Measurements from ENCODE around the gene FUT1.

The FUT1 gene

DNA sequence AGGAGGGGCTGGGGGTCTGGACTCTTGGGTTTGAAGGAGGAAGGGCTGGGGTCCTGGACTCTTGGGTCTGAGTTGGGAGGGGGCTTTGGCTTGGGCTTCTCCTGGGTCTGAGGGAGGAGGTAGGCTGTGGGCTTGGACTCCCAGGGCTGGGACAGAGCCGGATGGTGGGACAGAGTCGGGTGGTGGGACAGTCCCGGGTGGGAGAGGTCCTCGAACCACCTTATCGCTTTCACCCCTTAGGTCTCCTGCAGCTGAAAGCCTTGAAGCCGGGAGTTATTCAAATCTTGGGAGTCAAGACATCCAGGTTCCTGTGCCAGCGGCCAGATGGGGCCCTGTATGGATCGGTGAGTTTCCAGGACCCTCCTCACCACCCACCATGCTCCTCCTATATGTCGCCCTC, 4.2 kb upstream of the FUT1 start:
- Histone ChIP-seq H3K4me3 (no peak overlapping the region), H3K36me3 (no peaks in the 10 kb centered on the region), H3K9ac (no peak overlapping the region), H3K27ac (no peak overlapping the region), H3K4me2 (no peak overlapping the region), H3K4me1 (peaks cover 35 to 58% (median 48%) of the 10 kb centered on the region in 10 experiments), H4K20me1 (no peaks in the 10 kb centered on the region), H3K27me3 (peaks cover 0 to 27% (median 23%) of the 10 kb centered on the region in 11 experiments; a peak in 19 of 22 replicates), H3K9me3 (replicated peaks in 1 of 11) (no peaks in the 10 kb centered on the region)
- TF ChIP-seq Cebpa-rat (IDR thresholded peaks at IDR 0.05): no peak

DNA sequence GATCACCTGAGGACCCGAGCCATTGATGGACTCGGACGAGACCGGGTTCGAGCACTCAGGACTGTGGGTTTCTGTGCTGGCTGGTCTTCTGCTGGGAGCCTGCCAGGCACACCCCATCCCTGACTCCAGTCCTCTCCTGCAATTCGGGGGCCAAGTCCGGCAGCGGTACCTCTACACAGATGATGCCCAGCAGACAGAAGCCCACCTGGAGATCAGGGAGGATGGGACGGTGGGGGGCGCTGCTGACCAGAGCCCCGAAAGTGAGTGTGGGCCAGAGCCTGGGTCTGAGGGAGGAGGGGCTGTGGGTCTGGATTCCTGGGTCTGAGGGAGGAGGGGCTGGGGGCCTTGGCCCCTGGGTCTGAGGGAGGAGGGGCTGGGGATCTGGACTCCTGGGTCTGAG, 3.8 kb upstream of the FUT1 start:
- no peak overlapping the region for H3K4me2 ChIP-seq
- H3K4me1 ChIP-seq: peaks cover 40 to 63% (median 53%) of the 10 kb centered on the region in 10 experiments
- no peak overlapping the region for H3K4me3 ChIP-seq
- TF ChIP-seq Cebpa-rat (IDR thresholded peaks at IDR 0.05): no peak
- peaks cover 0 to 32% (median 25%) of the 10 kb centered on the region in 11 experiments; a peak in 19 of 22 replicates for H3K27me3 ChIP-seq
- H3K9me3 ChIP-seq (replicated peaks in 1 of 11): no peaks in the 10 kb centered on the region
- no peak overlapping the region for H3K27ac ChIP-seq
- H4K20me1 ChIP-seq: no peaks in the 10 kb centered on the region
- H3K9ac ChIP-seq: no peak overlapping the region
- no peaks in the 10 kb centered on the region for H3K36me3 ChIP-seq

DNA sequence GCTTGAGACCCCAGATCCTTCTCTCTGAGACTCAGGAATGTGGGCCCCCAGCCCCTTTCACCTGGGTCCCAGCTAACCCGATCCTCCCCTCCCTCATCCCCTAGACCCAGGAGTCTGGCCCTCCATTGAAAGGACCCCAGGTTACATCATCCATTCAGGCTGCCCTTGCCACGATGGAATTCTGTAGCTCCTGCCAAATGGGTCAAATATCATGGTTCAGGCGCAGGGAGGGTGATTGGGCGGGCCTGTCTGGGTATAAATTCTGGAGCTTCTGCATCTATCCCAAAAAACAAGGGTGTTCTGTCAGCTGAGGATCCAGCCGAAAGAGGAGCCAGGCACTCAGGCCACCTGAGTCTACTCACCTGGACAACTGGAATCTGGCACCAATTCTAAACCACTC, 3.3 kb upstream of the FUT1 start:
- peaks cover 0 to 2% (median under 1%) of the 10 kb centered on the region in 11 experiments; a peak in 6 of 22 replicates for H3K36me3 ChIP-seq
- no peak overlapping the region for H3K4me3 ChIP-seq
- H3K9me3 ChIP-seq (replicated peaks in 1 of 11): no peaks in the 10 kb centered on the region
- H3K4me1 ChIP-seq: peaks cover 42 to 63% (median 54%) of the 10 kb centered on the region in 10 experiments
- H4K20me1 ChIP-seq: peaks cover 0 to 2% (median 0%) of the 10 kb centered on the region in 11 experiments; a peak in 2 of 22 replicates
- peaks cover 0 to 32% (median 25%) of the 10 kb centered on the region in 11 experiments; a peak in 19 of 22 replicates for H3K27me3 ChIP-seq
- H3K9ac ChIP-seq: no peak overlapping the region
- no peak for TF ChIP-seq Cebpa-rat (IDR thresholded peaks at IDR 0.05)
- H3K4me2 ChIP-seq: no peak overlapping the region
- no peak overlapping the region for H3K27ac ChIP-seq

DNA sequence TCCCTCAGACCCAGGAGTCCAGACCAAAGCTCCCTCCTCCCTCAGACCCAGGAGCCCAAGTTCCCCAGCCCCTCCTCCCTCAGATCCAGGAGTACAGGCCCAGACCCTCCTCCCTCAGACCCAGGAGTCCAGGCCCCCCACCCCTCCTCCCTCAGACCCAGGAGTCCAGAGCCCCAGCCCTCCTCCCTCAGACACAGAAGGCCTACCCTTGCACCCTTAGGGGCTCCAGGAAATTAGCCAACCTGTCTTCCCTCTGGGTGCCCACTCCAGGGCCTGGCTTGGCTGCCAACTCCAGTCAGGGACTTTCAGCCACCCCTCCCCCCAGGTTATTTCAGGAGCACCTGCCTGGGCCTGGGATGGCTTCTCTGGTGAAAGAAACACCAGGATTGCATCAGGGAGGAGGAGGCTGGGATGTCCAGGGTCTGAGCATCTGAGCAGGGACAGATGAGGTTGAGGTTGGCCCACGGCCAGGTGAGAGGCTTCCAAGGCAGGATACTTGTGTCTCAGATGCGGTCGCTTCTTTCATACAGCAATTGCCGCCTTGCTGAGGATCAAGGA, 2.7 kb upstream of the FUT1 start, which contains the start of gene FGF21:
Gene FGF21 (plus strand): TSS at position 441 of the 558 bp plus-strand sequence. CDS start 713 bp downstream, outside the sequence.
- Histone ChIP-seq H3K4me1 (peaks cover 42 to 63% (median 52%) of the 10 kb centered on the region in 10 experiments), H3K4me2 (peak within 1 kb of the TSS; percentile 92 to 100 (median 99)), H3K27ac (no peak within 1 kb of the TSS), H3K36me3 (peaks cover 0 to 9% (median 6%) of the 10 kb centered on the region in 11 experiments; a peak in 11 of 22 replicates), H3K27me3 (peaks cover 0 to 32% (median 25%) of the 10 kb centered on the region in 11 experiments; a peak in 19 of 22 replicates), H3K9me3 (replicated peaks in 1 of 11) (no peaks in the 10 kb centered on the region), H3K4me3 (no peak within 1 kb of the TSS), H4K20me1 (peaks cover 0 to 7% (median 0%) of the 10 kb centered on the region in 11 experiments; a peak in 3 of 22 replicates), H3K9ac (no peak within 1 kb of the TSS; a peak in 1 of 22 replicates)
- no peak for TF ChIP-seq Cebpa-rat (IDR thresholded peaks at IDR 0.05)

DNA sequence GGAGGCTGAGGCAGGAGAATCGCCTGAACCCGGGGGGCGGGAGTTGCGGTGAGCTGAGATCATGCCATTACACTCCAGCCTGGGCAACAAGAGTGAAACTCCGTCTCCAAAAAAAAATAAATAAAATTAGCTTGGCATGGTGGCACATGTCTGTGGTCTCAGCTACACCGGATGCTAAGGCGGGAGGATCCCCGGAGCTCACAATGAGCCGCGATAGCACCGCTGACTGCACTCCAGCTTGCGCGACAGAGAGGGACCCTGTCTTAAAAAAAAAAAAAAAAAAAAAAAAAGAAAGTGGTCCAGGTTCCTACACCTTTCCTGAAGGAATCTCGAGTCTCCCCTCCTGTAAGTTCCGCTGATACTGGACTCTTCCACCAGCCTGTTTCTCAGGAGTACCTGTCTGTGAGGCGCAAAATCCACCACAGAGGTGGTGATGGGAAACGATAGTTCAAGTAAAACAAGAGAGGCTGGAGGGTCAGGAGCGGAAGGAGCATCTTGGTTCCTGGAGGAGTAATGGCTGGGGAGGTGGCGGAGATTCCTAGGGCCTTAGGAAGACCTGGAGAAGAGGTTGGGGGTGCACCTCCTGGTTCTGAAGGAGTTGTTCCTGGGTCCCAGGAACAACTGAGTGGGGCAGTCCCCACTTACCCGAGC, 471 bp downstream of the FUT1 start:
- H3K9me3 ChIP-seq (replicated peaks in 1 of 11): no peaks in the 10 kb centered on the region
- H3K36me3 ChIP-seq: peaks cover 0 to 17% (median 7%) of the 10 kb centered on the region in 11 experiments; a peak in 11 of 22 replicates
- H4K20me1 ChIP-seq: peaks cover 0 to 7% (median 0%) of the 10 kb centered on the region in 11 experiments; a peak in 3 of 22 replicates
- peaks cover 52 to 79% (median 66%) of the 10 kb centered on the region in 10 experiments for H3K4me1 ChIP-seq
- peaks cover 0 to 32% (median 25%) of the 10 kb centered on the region in 11 experiments; a peak in 19 of 22 replicates for H3K27me3 ChIP-seq
- H3K9ac ChIP-seq: peak overlapping the region; percentile 60 to 82 (median 76)
- peak overlapping the region in 10 of 11 experiments; percentile 40 to 68 (median 58); a peak in 19 of 22 replicates for H3K27ac ChIP-seq
- peak overlapping the region; percentile 92 to 100 (median 99) for H3K4me2 ChIP-seq
- no peak for TF ChIP-seq Cebpa-rat (IDR thresholded peaks at IDR 0.05)
- H3K4me3 ChIP-seq: peak overlapping the region; percentile 62 to 80 (median 70)

DNA sequence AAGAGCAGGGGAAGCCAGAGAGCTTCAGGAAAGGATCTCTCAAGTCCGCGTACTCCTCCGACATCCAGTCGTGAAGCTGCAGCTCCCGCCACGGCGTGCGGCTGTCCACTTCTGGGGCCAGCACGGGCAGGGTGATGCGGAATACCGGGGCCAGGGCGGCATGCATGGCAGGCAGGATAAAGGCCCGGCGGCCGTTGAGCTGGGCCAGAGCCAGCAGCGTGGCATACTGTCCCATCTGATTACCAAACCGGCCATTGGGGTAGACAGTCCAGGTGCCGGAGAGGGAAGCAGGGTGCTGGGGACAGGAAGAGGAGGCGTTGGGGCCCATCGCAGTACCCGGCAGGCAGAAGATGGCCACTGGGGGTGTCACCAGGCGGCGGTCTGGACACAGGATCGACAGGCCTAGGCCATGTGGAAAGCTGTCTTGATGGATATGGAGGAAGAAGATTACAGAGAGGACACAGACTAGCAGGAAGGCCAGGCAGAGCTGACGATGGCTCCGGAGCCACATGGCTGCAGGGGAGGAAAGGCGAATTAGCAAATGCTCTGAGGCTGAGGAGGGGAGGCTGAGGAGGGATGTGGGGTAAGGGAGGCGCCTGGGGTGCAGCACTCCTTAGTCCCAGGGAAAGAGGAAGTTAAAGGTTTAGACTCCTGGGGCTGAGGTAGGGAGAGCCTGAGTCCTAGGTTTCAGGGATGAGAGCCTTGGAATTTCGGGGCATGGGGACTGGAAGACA, 1.5 kb downstream of the FUT1 start:
- no peaks in the 10 kb centered on the region for H3K9me3 ChIP-seq (replicated peaks in 1 of 11)
- peak overlapping the region in 2 of 11 experiments; percentile 57 to 66; a peak in 1 of 22 replicates for H3K27ac ChIP-seq
- peaks cover 0 to 17% (median 7%) of the 10 kb centered on the region in 11 experiments; a peak in 11 of 22 replicates for H3K36me3 ChIP-seq
- H3K4me2 ChIP-seq: peak overlapping the region; percentile 92 to 100 (median 99)
- H3K9ac ChIP-seq: peak overlapping the region in 2 of 11 experiments; percentile 78 to 79; a peak in 1 of 22 replicates
- H3K4me1 ChIP-seq: peaks cover 61 to 89% (median 75%) of the 10 kb centered on the region in 10 experiments
- H3K27me3 ChIP-seq: peaks cover 0 to 32% (median 25%) of the 10 kb centered on the region in 11 experiments; a peak in 19 of 22 replicates
- H4K20me1 ChIP-seq: peaks cover 0 to 7% (median 0%) of the 10 kb centered on the region in 11 experiments; a peak in 3 of 22 replicates
- TF ChIP-seq Cebpa-rat (IDR thresholded peaks at IDR 0.05): no peak
- peak overlapping the region in 4 of 10 experiments; percentile 62 to 80 (median 70); a peak in 8 of 20 replicates for H3K4me3 ChIP-seq

DNA sequence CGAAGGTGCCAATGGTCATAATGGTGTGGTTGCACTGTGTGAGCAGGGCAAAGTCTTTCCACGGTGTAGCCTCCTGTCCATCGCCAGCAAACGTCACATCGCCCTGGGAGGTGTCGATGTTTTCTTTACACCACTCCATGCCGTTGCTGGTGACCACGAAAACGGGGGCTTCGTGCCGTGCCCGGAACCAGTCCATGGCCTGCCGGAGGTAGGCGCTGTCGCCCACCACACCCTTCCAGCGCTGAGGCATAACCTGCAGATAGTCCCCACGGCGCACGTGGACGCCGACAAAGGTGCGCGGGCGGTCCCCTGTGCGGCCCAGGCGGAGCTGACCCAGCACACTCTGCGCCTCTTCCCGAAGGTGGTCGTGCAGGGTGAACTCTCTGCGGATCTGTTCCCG, 2.1 kb downstream of the FUT1 start:
- Histone ChIP-seq H3K36me3 (peaks cover 0 to 17% (median 7%) of the 10 kb centered on the region in 11 experiments; a peak in 11 of 22 replicates), H3K9me3 (replicated peaks in 1 of 11) (no peaks in the 10 kb centered on the region), H3K9ac (no peak overlapping the region), H4K20me1 (peaks cover 0 to 7% (median 0%) of the 10 kb centered on the region in 11 experiments; a peak in 3 of 22 replicates), H3K4me2 (peak overlapping the region in 7 of 11 experiments; percentile 9 to 100 (median 99); a peak in 8 of 22 replicates), H3K4me3 (no peak overlapping the region), H3K27ac (no peak overlapping the region), H3K27me3 (peaks cover 0 to 32% (median 25%) of the 10 kb centered on the region in 11 experiments; a peak in 19 of 22 replicates), H3K4me1 (peaks cover 64 to 94% (median 79%) of the 10 kb centered on the region in 10 experiments)
- TF ChIP-seq Cebpa-rat (IDR thresholded peaks at IDR 0.05): no peak

DNA sequence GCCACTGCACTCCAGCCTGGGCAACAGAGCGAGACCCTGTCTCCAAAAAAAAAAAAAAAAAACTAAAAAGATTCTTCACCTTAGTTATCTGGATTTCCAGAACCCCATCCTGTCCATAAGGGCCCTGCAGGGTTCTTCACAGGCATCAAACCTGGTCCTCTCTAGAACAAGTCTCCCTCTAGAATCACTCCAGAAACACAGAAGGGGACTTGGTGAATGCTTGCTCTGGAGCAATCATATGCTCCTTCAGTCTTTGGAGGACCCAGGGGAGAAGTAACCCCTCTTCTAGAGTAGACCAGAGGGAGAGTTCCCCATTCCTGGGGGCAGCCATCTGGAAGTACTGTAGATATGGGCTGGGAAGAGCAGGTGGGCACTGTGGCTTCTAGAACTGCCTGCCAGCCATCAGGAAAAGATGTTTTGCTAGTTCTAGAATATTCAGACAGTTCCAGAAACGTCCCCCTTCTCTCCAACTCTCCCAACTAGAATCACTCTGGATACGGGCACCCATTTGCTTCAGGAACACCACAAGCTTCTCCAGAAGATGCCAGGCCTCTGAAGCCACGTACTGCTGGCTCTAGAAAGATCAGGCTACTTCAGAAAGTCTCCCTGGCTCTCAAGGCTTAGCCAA, 2.8 kb downstream of the FUT1 start:
- Histone ChIP-seq H3K4me3 (no peak overlapping the region), H3K27ac (no peak overlapping the region), H3K4me1 (peaks cover 64 to 89% (median 78%) of the 10 kb centered on the region in 10 experiments), H3K9ac (no peak overlapping the region), H3K27me3 (peaks cover 0 to 32% (median 25%) of the 10 kb centered on the region in 11 experiments; a peak in 19 of 22 replicates), H4K20me1 (peaks cover 0 to 7% (median 0%) of the 10 kb centered on the region in 11 experiments; a peak in 3 of 22 replicates), H3K4me2 (peak overlapping the region in 6 of 11 experiments; percentile 20 to 100 (median 98); a peak in 7 of 22 replicates), H3K36me3 (peaks cover 0 to 17% (median 7%) of the 10 kb centered on the region in 11 experiments; a peak in 11 of 22 replicates), H3K9me3 (replicated peaks in 1 of 11) (no peaks in the 10 kb centered on the region)
- TF ChIP-seq Cebpa-rat (IDR thresholded peaks at IDR 0.05): no peak

All from BLaER1 treated with 17β-estradiol and CSF1 and Interleukin-3, amounts not matched to agents 10 nM and 100 nM (cell line).